Esophagus muscularis mucosa (tissue), 4 donors: ENCODE measurements around the gene BBS9.

ENCODE experiments used
- CTCF ChIP-seq, 3 experiments: fragments of 200-600 bp in 2 of 3; fragments of 450-650 bp in 1 of 3; sonication (generic) in 2 of 3; IDR thresholded peaks; one replicate each; pipeline ENCODE4 v1.5.1; 2017 to 2019; ENCODE audit warnings: antibody characterized with exemption in 3 of 3, mild to moderate bottlenecking in 2 of 3, moderate library complexity in 1 of 3
- EP300 ChIP-seq: sonication (generic); formaldehyde crosslinking; IDR thresholded peaks from one replicate; pipeline ENCODE4 v1.6.1; 2017; ENCODE audit warnings: antibody characterized with exemption
- POLR2A ChIP-seq: fragments of 450-650 bp; IDR thresholded peaks from one replicate; pipeline ENCODE4 v1.6.1; 2017; ENCODE audit warnings: antibody characterized with exemption, moderate library complexity, mild to moderate bottlenecking, low read depth
- POLR2AphosphoS5 ChIP-seq, 2 donors: sonication (generic); formaldehyde crosslinking; IDR thresholded peaks; one replicate each; pipeline ENCODE4 v1.6.1; 2017; ENCODE audit warnings: antibody characterized with exemption in 2 of 2

- no peak for TF ChIP-seq POLR2AphosphoS5 (IDR thresholded peaks at IDR 0.05)
- TF ChIP-seq EP300 = no peak
- TF ChIP-seq CTCF (IDR thresholded peaks at IDR 0.05) = no peak
- TF ChIP-seq POLR2A = no peak
Measured at GRCh38 chr7:33186192-33186591, 56.8 kb downstream of the BBS9 start.
